Kidney (tissue), 14 donors: ENCODE data around the gene TMEM235. TPM values are rescaled to one million over a fixed set of nuclear protein-coding genes. Genes with fewer than 3 reads are reported as not detected.

Experiments used
- DNase-seq, 5 donors: peaks; one replicate each; pipeline ENCODE4 v3.0.0-alpha.2; 2013 to 2020
- FAIRE-seq: peaks from 2 replicates; lab custom pipeline; 2012; peaks lifted over from hg19 to GRCh38; lab: Jason Lieb, UNC
- H3K27ac ChIP-seq, 2 donors: one replicate each; pipeline ENCODE4 v1.7.0; 2013; ENCODE audit warnings: low read depth in 2 of 2, low read length in 2 of 2, inconsistent platforms in 1 of 2
- H3K27me3 ChIP-seq: one replicate; pipeline ENCODE4 v1.7.1; 2013; ENCODE audit warnings: low read length, inconsistent platforms; ENCODE audit not compliant: control insufficient read depth, insufficient read depth
- H3K36me3 ChIP-seq, 3 donors: one replicate each; pipeline versions ENCODE4 v1.7.0 to v1.7.1; 2013; ENCODE audit warnings: low read length in 3 of 3, control low read depth in 1 of 3, inconsistent platforms in 1 of 3; ENCODE audit not compliant: insufficient read depth in 3 of 3, control insufficient read depth in 2 of 3
- H3K4me1 ChIP-seq, 3 donors: one replicate each; pipeline versions ENCODE4 v1.7.0 to v1.7.1; 2013; ENCODE audit warnings: low read length in 3 of 3, inconsistent platforms in 1 of 3, low read depth in 1 of 3; ENCODE audit not compliant: control insufficient read depth in 2 of 3, insufficient read depth in 2 of 3
- H3K4me3 ChIP-seq, 3 donors: one replicate each; pipeline versions ENCODE4 v1.7.0 to v1.8.1; 2013; ENCODE audit warnings: low read length in 3 of 3, control low read depth in 1 of 3, inconsistent platforms in 1 of 3
- H3K9ac ChIP-seq, 3 donors: one replicate each; pipeline versions ENCODE4 v1.7.0 to v1.7.1; 2013; ENCODE audit warnings: low read length in 3 of 3, control low read depth in 1 of 3, inconsistent platforms in 1 of 3
- H3K9me3 ChIP-seq, 3 donors: one replicate each; pipeline versions ENCODE4 v1.7.0 to v1.7.1; 2013; ENCODE audit warnings: low read length in 3 of 3, control low read depth in 1 of 3, inconsistent platforms in 1 of 3; ENCODE audit not compliant: control insufficient read depth in 2 of 3, insufficient read depth in 1 of 3
- CTCF ChIP-seq: IDR thresholded peaks from 3 replicates; pipeline ENCODE4 v1.5.1; 2012; ENCODE audit warnings: mild to moderate bottlenecking, moderate library complexity, borderline replicate concordance; ENCODE audit not compliant: insufficient read depth; ENCODE audit errors: extremely low read depth
- intact Hi-C: fragments of 100-400 bp; cut with DNase I; formaldehyde crosslinking; loops from one replicate; pipeline ENCODE4 v1.11.1; 2022
- polyA plus RNA-seq: library from polyadenylated mRNA; stranded (reverse); fragments of 350-450 nt; fragmentation: Illumina TruSeq; extraction: RNeasy Lipid Tissue Mini Kit (QIAGEN cat#74804); gene quantifications from one replicate; pipeline ENCODE4 v1.2.3, GENCODE V29; 2014; ENCODE audit warnings: low read depth, low replicate concordance; ENCODE audit not compliant: insufficient read depth
- total RNA-seq: library from RNA; stranded (reverse); fragmentation: NEBNext Ultra II Directional; extraction: Animal tissue kit (Norgen Biotek cat#: 25700); gene quantifications from one replicate; pipeline ENCODE4 v1.2.1, GENCODE V29; 2021
- donor health status: control.
- donor health status: control.
- donor health status: control.
- donor health status: control.
- donor health status: control.
- donor health status: DM: yes; HTN: yes; CAD: no.
- donor health status: Normal renal cell carcinoma (clear cell type).

The TMEM235 gene
- total and polyA plus RNA-seq, 2 donors from 2014 or later, result not detected

GRCh38 chr17:78219396-78220150, 11.9 kb upstream of the TMEM235 start:
- Histone ChIP-seq H3K27me3 (no peaks in the 10 kb centered on the region), H3K27ac (no peak overlapping the region), H3K9ac (no peak overlapping the region), H3K4me3 (no peak overlapping the region), H3K36me3 (no peaks in the 10 kb centered on the region), H3K9me3 (no peaks in the 10 kb centered on the region), H3K4me1 (no peaks in the 10 kb centered on the region)
- intact Hi-C loops, result no loop called here
- FAIRE-seq (no peak), DNase-seq (peak in 3 of 5 donors; percentile 27 to 44 (median 32))
- TF ChIP-seq CTCF, result no peak

GRCh38 chr17:78223061-78223460, 8.4 kb upstream of the TMEM235 start:
- Histone ChIP-seq H3K9ac (no peak overlapping the region), H3K9me3 (no peaks in the 10 kb centered on the region), H3K4me1 (no peaks in the 10 kb centered on the region), H3K27ac (peak overlapping the region in 1 of 2 donors; percentile 71), H3K4me3 (no peak overlapping the region), H3K36me3 (no peaks in the 10 kb centered on the region), H3K27me3 (no peaks in the 10 kb centered on the region)
- no peak for TF ChIP-seq CTCF
- intact Hi-C loops, result no loop called here
- no peak for DNase-seq
- no peak for FAIRE-seq

GRCh38 chr17:78223765-78224164, 7.7 kb upstream of the TMEM235 start:
- H3K4me1 ChIP-seq, result no peaks in the 10 kb centered on the region
- no peaks in the 10 kb centered on the region for H3K9me3 ChIP-seq
- intact Hi-C loops, result no loop called here
- H3K27me3 ChIP-seq, result no peaks in the 10 kb centered on the region
- FAIRE-seq, result no peak
- no peak for TF ChIP-seq CTCF
- no peak for DNase-seq
- no peak overlapping the region for H3K4me3 ChIP-seq
- no peaks in the 10 kb centered on the region for H3K36me3 ChIP-seq
- peak overlapping the region in 1 of 2 donors; percentile 13 for H3K27ac ChIP-seq
- H3K9ac ChIP-seq, result no peak overlapping the region
